Measurements from ENCODE around the gene USP6.
"Not testable (repeated sequence)": the region's sequence is repeated elsewhere in the genome, so short reads cannot be mapped to it uniquely, and the experiment has no call there.

USP6 gene

DNA sequence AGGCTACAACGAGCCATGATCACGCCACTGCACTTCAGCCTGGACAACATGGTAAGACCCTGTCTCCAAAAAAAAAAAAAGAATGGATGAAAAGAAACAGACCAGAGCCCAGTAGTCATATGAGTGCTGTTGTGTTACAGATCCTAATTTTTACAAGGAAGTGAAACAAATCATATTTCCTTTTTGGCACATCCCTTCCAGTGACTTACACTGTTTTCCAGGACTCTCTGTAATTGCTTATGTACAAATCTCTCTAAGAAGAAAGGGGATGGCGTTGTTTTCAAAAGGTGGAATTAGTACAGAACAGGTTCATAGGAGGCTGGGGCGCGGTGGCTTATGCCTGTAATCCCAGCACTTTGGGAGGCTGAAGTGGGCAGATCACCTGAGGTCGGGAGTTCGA, 95.6 kb downstream of the USP6 start:
- H3K4me3 ChIP-seq (ENCODE audit: low read depth, low read length) = no peak overlapping the region
- H3K27me3 ChIP-seq (replicated peaks) = no peaks in the 10 kb centered on the region
- in situ Hi-C loops (cut with HindIII; ENCODE audit: low pct_ligation_motif_present, low sequenced_read_pairs) = no loop called here
- TF ChIP-seq, protein P1, sequence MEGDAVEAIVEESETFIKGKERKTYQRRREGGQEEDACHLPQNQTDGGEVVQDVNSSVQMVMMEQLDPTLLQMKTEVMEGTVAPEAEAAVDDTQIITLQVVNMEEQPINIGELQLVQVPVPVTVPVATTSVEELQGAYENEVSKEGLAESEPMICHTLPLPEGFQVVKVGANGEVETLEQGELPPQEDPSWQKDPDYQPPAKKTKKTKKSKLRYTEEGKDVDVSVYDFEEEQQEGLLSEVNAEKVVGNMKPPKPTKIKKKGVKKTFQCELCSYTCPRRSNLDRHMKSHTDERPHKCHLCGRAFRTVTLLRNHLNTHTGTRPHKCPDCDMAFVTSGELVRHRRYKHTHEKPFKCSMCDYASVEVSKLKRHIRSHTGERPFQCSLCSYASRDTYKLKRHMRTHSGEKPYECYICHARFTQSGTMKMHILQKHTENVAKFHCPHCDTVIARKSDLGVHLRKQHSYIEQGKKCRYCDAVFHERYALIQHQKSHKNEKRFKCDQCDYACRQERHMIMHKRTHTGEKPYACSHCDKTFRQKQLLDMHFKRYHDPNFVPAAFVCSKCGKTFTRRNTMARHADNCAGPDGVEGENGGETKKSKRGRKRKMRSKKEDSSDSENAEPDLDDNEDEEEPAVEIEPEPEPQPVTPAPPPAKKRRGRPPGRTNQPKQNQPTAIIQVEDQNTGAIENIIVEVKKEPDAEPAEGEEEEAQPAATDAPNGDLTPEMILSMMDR (IDR thresholded peaks at IDR 0.05; ENCODE audit: low read depth, low read length, missing control alignments) = no peak
- no peaks in the 10 kb centered on the region for H3K36me3 ChIP-seq (replicated peaks)
- no peak overlapping the region for H3K27ac ChIP-seq
- DNase-seq = no peak

DNA sequence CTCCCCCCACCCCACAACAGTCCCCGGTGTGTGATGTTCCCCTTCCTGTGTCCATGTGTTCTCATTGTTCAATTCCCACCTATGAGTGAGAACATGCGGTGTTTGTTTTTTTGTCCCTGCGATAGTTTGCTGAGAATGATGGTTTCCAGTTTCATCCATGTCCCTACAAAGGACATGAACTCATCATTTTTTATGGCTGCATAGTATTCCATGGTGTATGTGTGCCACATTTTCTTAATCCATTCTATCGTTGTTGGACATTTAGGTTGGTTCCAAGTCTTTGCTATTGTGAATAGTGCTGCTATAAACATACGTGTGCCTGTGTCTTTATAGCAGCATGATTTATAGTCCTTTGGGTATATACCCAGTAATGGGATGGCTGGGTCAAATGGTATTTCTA, 101.7 kb downstream of the USP6 start:
- H3K27me3 ChIP-seq (replicated peaks); H3K4me3 ChIP-seq (ENCODE audit: low read depth, low read length); in situ Hi-C loops (cut with HindIII; ENCODE audit: low pct_ligation_motif_present, low sequenced_read_pairs); DNase-seq; H3K27ac ChIP-seq; H3K36me3 ChIP-seq (replicated peaks): not testable (repeated sequence)

DNA sequence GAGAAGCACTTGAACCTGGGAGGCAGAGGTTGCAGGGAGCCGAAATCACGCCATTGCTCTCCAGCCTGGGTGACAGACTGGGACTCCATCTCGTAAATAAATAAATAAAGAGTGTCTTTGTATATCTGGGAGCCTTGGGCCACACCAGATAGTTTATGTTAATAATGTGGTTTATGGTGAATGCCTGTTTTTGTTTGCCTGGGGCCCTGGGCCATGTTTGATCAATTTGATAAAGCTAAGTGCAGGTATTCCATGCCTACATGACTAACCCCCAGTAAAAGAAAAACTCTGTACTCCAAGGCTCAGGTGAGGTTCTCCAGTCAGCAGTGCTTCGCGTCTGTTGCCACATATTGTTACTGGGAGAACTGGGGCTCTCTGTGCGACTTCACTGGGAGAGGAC, 103.7 kb downstream of the USP6 start:
- DNase-seq = no peak
- Histone ChIP-seq H3K36me3 (replicated peaks) (no peaks in the 10 kb centered on the region), H3K4me3 (ENCODE audit: low read depth, low read length) (no peak overlapping the region), H3K27ac (no peak overlapping the region), H3K27me3 (replicated peaks) (no peaks in the 10 kb centered on the region)
- in situ Hi-C loops (cut with HindIII; ENCODE audit: low pct_ligation_motif_present, low sequenced_read_pairs) = no loop called here
- TF ChIP-seq, protein P1 (IDR thresholded peaks at IDR 0.05; ENCODE audit: low read depth, low read length, missing control alignments) = no peak

DNA sequence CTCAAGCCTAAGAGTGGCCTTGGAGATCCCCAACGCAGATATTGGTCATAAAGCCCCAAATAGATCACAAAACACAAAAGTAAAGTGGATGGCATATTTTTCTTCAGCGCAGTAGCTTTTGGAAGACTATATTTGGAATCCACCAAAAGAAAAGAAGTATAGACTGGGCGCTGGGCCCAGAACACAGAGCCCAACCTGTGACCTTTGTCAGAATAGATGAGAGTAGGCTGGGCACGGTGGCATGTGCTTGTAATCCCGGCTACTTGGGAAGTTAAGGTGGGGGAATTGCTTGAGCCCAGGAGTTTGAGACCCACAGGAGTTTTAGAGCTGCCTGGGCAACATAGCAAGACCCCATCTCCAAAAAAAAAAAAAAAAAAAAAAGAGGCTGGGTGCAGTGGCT, 104.2 kb downstream of the USP6 start:
- Histone ChIP-seq H3K36me3 (replicated peaks) (no peaks in the 10 kb centered on the region), H3K27ac (no peak overlapping the region), H3K27me3 (replicated peaks) (no peaks in the 10 kb centered on the region), H3K4me3 (ENCODE audit: low read depth, low read length) (no peak overlapping the region)
- in situ Hi-C loops (cut with HindIII; ENCODE audit: low pct_ligation_motif_present, low sequenced_read_pairs) = no loop called here
- TF ChIP-seq, protein P1 (IDR thresholded peaks at IDR 0.05; ENCODE audit: low read depth, low read length, missing control alignments) = no peak
- DNase-seq = no peak

DNA sequence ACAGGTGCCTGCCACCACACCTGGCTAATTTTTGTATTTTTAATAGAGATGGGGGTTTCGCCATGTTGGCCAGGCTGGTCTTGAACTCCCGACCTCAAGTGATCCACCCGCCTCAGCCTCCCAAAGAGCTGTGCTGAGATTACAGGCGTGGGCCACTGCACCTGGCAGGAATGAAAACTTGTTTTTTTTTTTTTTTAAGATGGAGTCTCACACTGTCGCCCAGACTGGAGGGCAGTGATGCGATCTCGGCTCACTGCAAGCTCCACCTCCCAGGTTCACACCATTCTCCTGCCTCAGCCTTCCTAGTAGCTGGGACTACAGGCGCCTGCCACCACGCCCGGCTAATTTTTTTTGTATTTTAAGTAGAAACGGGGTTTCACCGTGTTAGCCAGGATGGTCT, 106.1 kb downstream of the USP6 start:
- H3K27me3 ChIP-seq (replicated peaks); in situ Hi-C loops (cut with HindIII; ENCODE audit: low pct_ligation_motif_present, low sequenced_read_pairs); H3K4me3 ChIP-seq (ENCODE audit: low read depth, low read length); DNase-seq; H3K27ac ChIP-seq; H3K36me3 ChIP-seq (replicated peaks): not testable (repeated sequence)

All from brain microvascular endothelial cell (primary cell).